IMR-90 (cell line): Measurements from ENCODE around the gene FBN1. TPM values are rescaled to one million over a fixed set of nuclear protein-coding genes. Genes with fewer than 3 reads are reported as not detected.

ENCODE experiments used
- ATAC-seq: fragments of 200-7000 bp; cut with Tn5 transposase; 2 replicates; pipeline ENCODE4 v1.9.1; 2020; ENCODE audit warnings: low read depth, mild to moderate bottlenecking, moderate library complexity
- BruUV-seq: library from RNA; stranded (reverse); fragments of 400-500 nt; replicated peaks from 2 replicates; lab custom pipeline; 2021; lab: Mats Ljungman, UMichigan
- CTCF ChIA-PET: fragments of 300-600 bp; formaldehyde crosslinking; extraction: SDS; loops from one replicate; lab custom pipeline; 2021; ENCODE audit warnings: antibody characterized with exemption; lab: Yijun Ruan, JAX
- POLR2A ChIA-PET: fragments of 300-600 bp; sonication (Branson Sonifier 250); formaldehyde crosslinking; loops from one replicate; lab custom pipeline; 2022; ENCODE audit warnings: antibody characterized with exemption; ENCODE audit not compliant: unreplicated experiment; lab: Charles Lee
- DNase-seq: peaks from one replicate; pipeline ENCODE4 v3.0.0; 2013
- H2AFZ ChIP-seq: replicated peaks from 2 replicates; pipeline ENCODE3; 2013; ENCODE audit warnings: low read length, mild to moderate bottlenecking; ENCODE audit not compliant: poor library complexity
- H2AK5ac ChIP-seq: 2 replicates; pipeline ENCODE4 v1.6.1; 2013; ENCODE audit warnings: low read depth, low read length, inconsistent platforms
- H2AK9ac ChIP-seq: replicated peaks from 2 replicates; pipeline ENCODE3; 2013; ENCODE audit warnings: mild to moderate bottlenecking, low read depth, low read length, moderate library complexity; ENCODE audit not compliant: poor library complexity
- H2BK120ac ChIP-seq: 2 replicates; pipeline ENCODE4 v1.6.1; 2013; ENCODE audit warnings: low read depth, low read length, inconsistent platforms
- H2BK15ac ChIP-seq: 3 replicates; pipeline ENCODE4 v1.6.1; 2013; ENCODE audit warnings: low read depth, low read length, inconsistent platforms
- H2BK20ac ChIP-seq: 2 replicates; pipeline ENCODE4 v1.6.1; 2013; ENCODE audit warnings: low read depth, mild to moderate bottlenecking, inconsistent platforms, low read length, moderate library complexity
- H2BK5ac ChIP-seq: 2 replicates; pipeline ENCODE4 v1.6.1; 2013; ENCODE audit warnings: mild to moderate bottlenecking, low read depth, low read length, inconsistent platforms; ENCODE audit not compliant: poor library complexity, severe bottlenecking
- H3K14ac ChIP-seq: replicated peaks from 2 replicates; pipeline ENCODE4 v1.6.1; 2013; ENCODE audit warnings: low read depth, low read length, inconsistent platforms
- H3K18ac ChIP-seq: 2 replicates; pipeline ENCODE4 v1.6.1; 2013; ENCODE audit warnings: low read depth, low read length, control low read depth
- H3K23ac ChIP-seq: 2 replicates; pipeline ENCODE4 v1.6.1; 2013; ENCODE audit warnings: low read depth, low read length, inconsistent platforms
- H3K27ac ChIP-seq: 2 replicates; pipeline ENCODE4 v1.5.1; 2013; ENCODE audit warnings: mild to moderate bottlenecking, control low read depth, low read length; ENCODE audit not compliant: insufficient read depth
- H3K27me3 ChIP-seq: 2 replicates; pipeline ENCODE4 v1.6.1; 2013; ENCODE audit warnings: low read length; ENCODE audit not compliant: control insufficient read depth, insufficient read depth
- H3K36me3 ChIP-seq: 2 replicates; pipeline ENCODE4 v1.6.1; 2013; ENCODE audit warnings: low read length, mixed read lengths; ENCODE audit not compliant: control insufficient read depth, insufficient read depth
- H3K4ac ChIP-seq: 2 replicates; pipeline ENCODE4 v1.6.1; 2013; ENCODE audit warnings: low read depth, low read length, inconsistent platforms
- H3K4me1 ChIP-seq: 2 replicates; pipeline ENCODE4 v1.6.1; 2013; ENCODE audit warnings: low read length, mixed read lengths; ENCODE audit not compliant: control insufficient read depth, insufficient read depth
- H3K4me2 ChIP-seq: 2 replicates; pipeline ENCODE4 v1.6.1; 2013; ENCODE audit warnings: low read depth, mild to moderate bottlenecking, control low read depth, low read length, moderate library complexity
- H3K4me3 ChIP-seq: 2 replicates; pipeline ENCODE4 v1.5.1; 2013; ENCODE audit warnings: low read depth, mild to moderate bottlenecking, control low read depth, low read length, moderate library complexity; ENCODE audit not compliant: insufficient read depth
- H3K56ac ChIP-seq: 2 replicates; pipeline ENCODE4 v1.6.1; 2013; ENCODE audit warnings: low read length, inconsistent platforms; ENCODE audit not compliant: insufficient read depth; ENCODE audit errors: extremely low read depth
- H3K79me1 ChIP-seq, 2 experiments: 2 replicates each; pipeline ENCODE4 v1.6.1; 2013; ENCODE audit warnings: low read length in 2 of 2, inconsistent platforms in 1 of 2, low read depth in 1 of 2
- H3K9ac ChIP-seq: 2 replicates; pipeline ENCODE4 v1.6.1; 2013; ENCODE audit warnings: low read depth, low read length, control low read depth
- H3K9me1 ChIP-seq: 2 replicates; pipeline ENCODE4 v1.6.1; 2013; ENCODE audit warnings: low read length, inconsistent platforms; ENCODE audit not compliant: insufficient read depth
- H3K9me3 ChIP-seq: 2 replicates; pipeline ENCODE4 v1.6.1; 2013; ENCODE audit warnings: low read length; ENCODE audit not compliant: control insufficient read depth, insufficient read depth
- H4K20me1 ChIP-seq: 2 replicates; pipeline ENCODE4 v1.6.1; 2013; ENCODE audit warnings: low read length, inconsistent platforms; ENCODE audit not compliant: insufficient read depth
- H4K5ac ChIP-seq: 2 replicates; pipeline ENCODE4 v1.6.1; 2013; ENCODE audit warnings: mild to moderate bottlenecking, low read depth, low read length, control low read depth
- H4K8ac ChIP-seq, 2 experiments: 2 replicates each; pipeline ENCODE4 v1.6.1; 2013; ENCODE audit warnings: low read depth in 2 of 2, low read length in 2 of 2, control low read depth in 1 of 2, inconsistent platforms in 1 of 2
- H4K91ac ChIP-seq: 2 replicates; pipeline ENCODE4 v1.6.1; 2013; ENCODE audit warnings: low read depth, low read length, inconsistent platforms; ENCODE audit not compliant: insufficient read depth
- MAFK ChIP-seq: IDR thresholded peaks from 2 replicates; pipeline ENCODE4 v1.6.1; 2012; ENCODE audit warnings: low read depth, low read length, improper control_type of control experiment
- RFX5 ChIP-seq: IDR thresholded peaks from 2 replicates; pipeline ENCODE4 v1.8.0; 2012; ENCODE audit warnings: low read depth, mild to moderate bottlenecking, low read length, moderate library complexity
- WGBS, 2 experiments: methylation state at CpG; one replicate each; pipeline versions ENCODE4 v1.1.5 to v1.1.7; 2013; ENCODE audit warnings: missing lambda C conversion rate in 2 of 2; ENCODE audit not compliant: insufficient read length in 1 of 2; ENCODE audit errors: extremely low coverage in 2 of 2; 5-methylcytosine and 5-hydroxymethylcytosine counted together
- dilution Hi-C: fragments of 300-500 bp; cut with HindIII; formaldehyde crosslinking; loops from one replicate; pipeline ENCODE4 v1.14.3; 2018; ENCODE audit warnings: low sequenced_read_pairs; ENCODE audit not compliant: unreplicated experiment
- in situ Hi-C: fragments of 300-500 bp; cut with MboI; formaldehyde crosslinking; loops from 3 replicates; pipeline ENCODE4 v1.14.3; 2019; ENCODE audit warnings: low sequenced_read_pairs, inconsistent platforms, mixed read lengths
- intact Hi-C: fragments of 100-400 bp; cut with micrococcal nuclease; formaldehyde crosslinking; loops from 2 replicates; pipeline ENCODE4 v1.10.0; 2022
- polyA plus RNA-seq, 3 experiments: library from polyadenylated mRNA; depleted of rRNA; stranded (reverse); fragments of >200 nt; gene quantifications; 2 replicates each; pipeline ENCODE4 v1.2.3, GENCODE V29; 2012; ENCODE audit warnings: low replicate concordance in 1 of 3
- total RNA-seq: library from RNA; depleted of rRNA; stranded (reverse); fragments of >200 nt; gene quantifications from 2 replicates; pipeline ENCODE4 v1.2.3, GENCODE V29; 2012

The FBN1 gene
- total and polyA plus RNA-seq, 2 of the 4 experiments (the other 2 are of a cell fraction), result 134 to 283 TPM

GRCh38 chr15:48505067-48505466 lies 140.4 kb downstream of the FBN1 start:
- ATAC-seq, result no peak

More at GRCh38 chr15:48505067-48505466, 140.4 kb downstream of the FBN1 start:
- H3K9me3 ChIP-seq, result no peaks in the 10 kb centered on the region
- no peak overlapping the region for H2BK120ac ChIP-seq
- H3K9ac ChIP-seq, result no peak overlapping the region
- no peaks in the 10 kb centered on the region for H3K27me3 ChIP-seq
- intact Hi-C loops (loop anchor here (10.0 kb wide), 1 partner anchor 150 kb away; no protein-coding TSS in a partner anchor), in situ Hi-C loops (no loop called here), dilution Hi-C loops (no loop called here)
- BruUV-seq, result no TSS peak
- no peak overlapping the region for H3K18ac ChIP-seq
- H4K91ac ChIP-seq, result no peak overlapping the region
- H3K4ac ChIP-seq, result no peak overlapping the region
- no peak overlapping the region for H2BK20ac ChIP-seq
- no peak overlapping the region for H2AK9ac ChIP-seq
- H3K4me1 ChIP-seq, result no peaks in the 10 kb centered on the region
- no peak overlapping the region for H3K4me3 ChIP-seq
- H2BK5ac ChIP-seq, result no peak overlapping the region
- H3K14ac ChIP-seq, result no peak overlapping the region
- peaks cover 7% of the 10 kb centered on the region for H3K9me1 ChIP-seq
- no CpG with 5 or more reads among the region's 3 CpGs for WGBS, 2 experiments
- H2AK5ac ChIP-seq, result no peak overlapping the region
- no peaks in the 10 kb centered on the region for H4K20me1 ChIP-seq
- H2AFZ ChIP-seq, result no peak overlapping the region
- DNase-seq, result no peak
- H3K4me2 ChIP-seq, result no peak overlapping the region
- ChIA-PET CTCF (interaction anchor here (0.5 kb wide), 1 partner anchor 1399 kb away, joined by 3 read pairs; no protein-coding TSS in a partner anchor), POLR2A (no interaction called here)
- no peak overlapping the region for H3K27ac ChIP-seq
- H3K36me3 ChIP-seq, result peaks cover 38% of the 10 kb centered on the region
- H4K5ac ChIP-seq, result no peak overlapping the region
- peaks cover 3 to 22% of the 10 kb centered on the region in 2 experiments; a peak in 2 of 4 replicates for H3K79me1 ChIP-seq
- no peak overlapping the region for H4K8ac ChIP-seq
- no peak overlapping the region for H3K56ac ChIP-seq
- TF ChIP-seq RFX5 (no peak), MAFK (peak; percentile 48)
- H2BK15ac ChIP-seq, result no peak overlapping the region
- H3K23ac ChIP-seq, result no peak overlapping the region
